DMS114 treated with DMSO at 0.1 percent for 48 hours (cell line): ENCODE results near the gene SLC7A1.

ENCODE experiments used
- DNase-seq: peaks from one replicate; lab custom pipeline; 2025; ENCODE audit not compliant: unreplicated experiment; lab: John Stamatoyannopoulos, UW

The SLC7A1 gene

GRCh38 chr13:29491248-29491647 is 104.2 kb downstream of the SLC7A1 start:
- no peak for DNase-seq

- DNase-seq = no peak
These were observed 105.0 kb downstream of the SLC7A1 start for GRCh38 chr13:29490561-29490885.

- no peak for DNase-seq
These were observed 105.6 kb downstream of the SLC7A1 start for GRCh38 chr13:29489650-29490560.

GRCh38 chr13:29487466-29488454 is 107.7 kb downstream of the SLC7A1 start:
- no peak for DNase-seq

- DNase-seq = no peak
These were observed 108.9 kb downstream of the SLC7A1 start for GRCh38 chr13:29486551-29486950.

GRCh38 chr13:29484796-29485195 is 110.7 kb downstream of the SLC7A1 start:
- no peak for DNase-seq

- DNase-seq = no peak
These were observed 111.3 kb downstream of the SLC7A1 start for GRCh38 chr13:29484236-29484635.

GRCh38 chr13:29483623-29484022 is 111.9 kb downstream of the SLC7A1 start:
- DNase-seq = no peak

GRCh38 chr13:29483211-29483610 is 112.3 kb downstream of the SLC7A1 start:
- DNase-seq = no peak

GRCh38 chr13:29482504-29482903 is 113.0 kb downstream of the SLC7A1 start:
- DNase-seq = no peak

- no peak for DNase-seq
These were observed 113.9 kb downstream of the SLC7A1 start for GRCh38 chr13:29481603-29482002.

GRCh38 chr13:29480893-29481525 is 114.5 kb downstream of the SLC7A1 start:
- no peak for DNase-seq

GRCh38 chr13:29479716-29480492 is 115.6 kb downstream of the SLC7A1 start:
- DNase-seq = no peak

- DNase-seq = no peak
These were observed 119.4 kb downstream of the SLC7A1 start for GRCh38 chr13:29476046-29476445.

- DNase-seq = no peak
These were observed 120.5 kb downstream of the SLC7A1 start for GRCh38 chr13:29474991-29475390.

GRCh38 chr13:29473166-29473565 is 122.3 kb downstream of the SLC7A1 start:
- DNase-seq = no peak

- DNase-seq = peak; percentile 6
These were observed 123.0 kb downstream of the SLC7A1 start for GRCh38 chr13:29472332-29472961.

GRCh38 chr13:29471551-29471950 is 123.9 kb downstream of the SLC7A1 start:
- DNase-seq = no peak

GRCh38 chr13:29465741-29466293 is 129.7 kb downstream of the SLC7A1 start:
- no peak for DNase-seq
